HG02938 (cell line): Measurements from ENCODE around the gene CSGALNACT2.

Experiments
- ATAC-seq: cut with Tn5 transposase; IDR thresholded peaks from one replicate; pipeline ENCODE4 v1.9.1; 2021; ENCODE audit warnings: mild to moderate bottlenecking, moderate library complexity; ENCODE audit not compliant: unreplicated experiment

Gene CSGALNACT2

DNA sequence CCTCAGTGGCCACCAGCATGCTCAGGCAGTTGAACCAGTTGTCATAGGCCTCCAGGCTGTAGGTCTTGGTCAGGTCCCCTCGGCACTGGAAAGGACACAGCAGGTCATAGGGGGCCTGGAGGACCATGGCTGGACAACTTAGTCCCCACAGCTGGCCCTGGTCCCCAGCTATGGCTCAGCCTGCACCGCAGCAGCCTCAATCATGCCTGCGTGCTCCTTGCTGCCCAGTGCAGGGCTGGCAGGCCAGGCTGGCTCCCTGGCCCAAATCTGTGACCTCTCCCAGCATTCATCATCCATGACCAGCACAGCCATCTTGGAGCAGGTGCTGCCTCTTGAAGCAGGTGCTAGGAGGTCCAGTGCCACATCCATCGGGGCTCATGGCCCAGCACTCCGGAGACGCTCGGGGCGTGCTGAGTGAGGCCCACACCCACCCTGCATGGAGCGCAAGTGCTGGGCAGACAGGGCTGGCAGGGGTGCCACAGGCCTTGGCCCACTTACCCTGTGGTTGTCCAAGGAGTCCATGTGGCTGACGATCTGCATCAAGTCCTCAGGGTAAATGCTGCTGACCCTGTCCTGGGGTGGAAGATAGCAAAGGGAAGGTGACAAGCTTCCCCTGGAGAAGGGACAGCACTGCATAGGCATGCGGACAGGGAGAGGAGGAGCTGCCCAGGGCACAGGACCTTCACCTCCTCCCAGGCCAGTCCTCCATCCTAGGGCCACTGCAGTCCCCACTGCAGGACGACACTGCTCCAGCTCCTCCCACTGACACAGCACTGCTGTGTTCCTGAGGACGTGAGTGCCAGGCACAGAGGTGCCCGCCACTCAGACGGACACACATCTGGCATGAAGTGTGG is 61.7 kb downstream of the CSGALNACT2 start:
- ATAC-seq: no peak

DNA sequence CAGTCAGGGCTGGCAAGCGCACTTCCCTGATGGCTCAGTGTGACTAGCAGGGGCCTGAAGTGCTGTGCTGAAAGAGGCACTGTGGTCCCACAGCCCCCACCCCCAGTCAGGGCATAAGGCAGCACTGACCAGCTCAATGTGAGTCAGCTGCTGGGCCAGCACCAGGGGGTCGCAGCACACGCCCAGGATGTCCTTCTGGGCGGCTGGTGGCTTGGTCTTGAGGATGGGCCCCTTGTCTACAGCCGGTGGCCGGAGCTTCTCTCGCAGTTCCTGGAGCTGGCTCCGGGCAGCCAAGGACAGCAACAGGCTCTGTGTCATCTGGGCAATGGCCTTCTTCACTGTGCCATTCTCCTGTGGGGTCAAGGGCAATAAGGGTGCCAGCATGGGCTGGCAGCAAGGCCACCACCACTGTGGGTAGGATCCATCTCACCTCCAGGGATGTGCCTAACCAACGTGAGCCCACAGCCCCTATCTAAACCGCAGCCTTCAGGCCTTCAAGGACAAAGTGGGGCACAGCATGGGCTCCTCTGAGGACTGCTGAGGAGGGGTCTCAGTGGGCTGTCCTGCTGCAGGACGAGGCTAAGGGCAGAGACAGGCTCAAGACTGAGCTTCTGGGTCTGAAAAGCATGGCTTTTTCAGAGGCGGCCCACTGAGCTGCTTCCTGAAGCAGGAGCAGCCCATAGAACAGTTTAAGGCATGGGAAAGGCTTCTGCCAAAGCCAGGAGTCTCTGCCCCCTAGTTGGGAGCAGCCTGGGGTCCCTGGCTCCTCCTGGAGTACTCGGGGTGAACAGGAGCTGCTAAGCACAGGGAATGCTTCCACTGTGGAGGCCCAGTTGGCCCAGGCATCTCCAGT is 62.5 kb downstream of the CSGALNACT2 start:
- ATAC-seq: no peak

DNA sequence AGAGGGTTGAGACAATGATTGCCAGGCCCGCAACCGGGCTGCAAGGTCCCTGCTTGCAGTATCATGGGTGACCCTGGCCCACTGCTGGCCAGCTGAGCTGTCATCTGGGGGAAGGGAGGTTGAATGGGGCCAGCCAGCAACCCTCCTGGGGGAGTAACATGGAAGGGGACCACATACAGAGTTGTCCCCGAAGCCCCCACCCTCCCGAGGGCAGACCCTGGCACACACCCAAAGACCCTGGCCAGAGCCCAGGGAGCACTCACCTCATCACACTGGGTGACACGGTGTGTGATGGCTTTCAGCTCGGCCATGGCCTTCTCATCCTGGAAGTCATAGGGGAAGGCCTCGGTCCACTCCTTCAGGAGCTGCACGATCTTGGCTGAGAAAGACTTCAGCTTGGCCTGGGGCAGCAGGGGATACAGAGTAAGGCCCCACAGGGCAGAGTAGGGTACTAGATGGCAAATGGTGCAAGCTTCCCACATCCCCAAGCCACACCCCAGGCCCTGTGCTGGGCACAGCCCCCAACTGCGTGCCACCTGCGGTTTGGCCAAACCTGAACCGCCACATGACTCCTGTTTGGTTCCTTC is 63.4 kb downstream of the CSGALNACT2 start:
- no peak for ATAC-seq

DNA sequence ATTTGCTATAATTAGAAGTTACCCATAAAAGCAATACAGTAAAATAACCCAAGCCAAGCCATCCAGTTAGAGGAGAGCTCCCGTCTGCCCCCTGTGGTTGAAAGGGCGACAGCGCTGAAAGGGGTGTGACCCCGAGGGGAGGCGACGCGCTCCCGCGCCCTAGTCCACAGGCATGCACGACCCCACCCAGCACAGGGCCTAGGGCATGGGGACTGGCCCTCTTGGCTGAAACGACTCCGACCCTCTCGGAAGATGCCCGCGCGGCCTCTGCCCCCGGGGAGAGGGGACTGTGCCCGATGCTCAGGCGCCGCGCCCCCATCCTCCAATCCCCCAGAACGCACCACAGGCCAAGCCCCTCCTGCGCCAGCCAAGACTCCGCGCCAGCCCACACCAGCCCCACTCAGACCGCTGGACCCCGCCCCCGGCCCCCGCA is 64.0 kb downstream of the CSGALNACT2 start:
- peak; percentile 56 for ATAC-seq

DNA sequence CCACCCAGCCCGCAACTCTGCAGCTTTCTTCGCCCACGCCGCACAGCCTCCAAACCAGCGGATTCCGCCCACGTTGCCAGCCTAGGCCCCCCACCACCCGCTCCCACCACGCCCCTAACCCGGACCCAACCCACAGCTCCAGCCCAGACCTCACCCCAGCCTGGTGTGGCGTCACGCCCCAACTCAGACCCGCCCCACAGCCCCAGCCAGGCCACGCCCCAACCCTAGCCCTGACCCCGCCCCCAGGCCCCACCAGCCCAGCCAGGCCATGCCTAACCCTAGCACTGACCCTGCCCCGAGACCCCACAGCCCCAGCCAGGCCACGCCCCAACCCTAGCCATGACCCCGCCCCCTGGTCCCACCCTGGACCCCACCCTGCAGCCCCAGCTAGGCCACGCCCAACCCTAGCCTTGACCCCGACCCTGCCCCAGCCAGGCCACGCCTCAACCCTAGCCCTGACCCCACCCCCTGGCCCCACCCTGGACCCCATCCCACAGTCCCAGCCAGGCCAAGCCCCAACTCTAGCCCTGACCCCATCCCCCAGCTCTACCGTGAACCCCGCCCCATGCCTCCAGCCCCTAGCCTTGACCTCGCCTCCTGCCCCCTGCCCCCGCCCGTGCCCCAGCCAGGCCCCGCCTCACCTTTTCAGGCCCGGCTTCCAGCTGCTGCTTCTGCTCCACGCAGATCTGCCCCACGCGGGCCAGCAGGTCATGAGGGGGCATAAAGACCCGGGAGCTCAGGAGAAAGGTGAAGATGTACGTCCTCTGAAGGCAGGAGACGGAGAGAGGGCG is 64.6 kb downstream of the CSGALNACT2 start:
- peak; percentile 18 for ATAC-seq

DNA sequence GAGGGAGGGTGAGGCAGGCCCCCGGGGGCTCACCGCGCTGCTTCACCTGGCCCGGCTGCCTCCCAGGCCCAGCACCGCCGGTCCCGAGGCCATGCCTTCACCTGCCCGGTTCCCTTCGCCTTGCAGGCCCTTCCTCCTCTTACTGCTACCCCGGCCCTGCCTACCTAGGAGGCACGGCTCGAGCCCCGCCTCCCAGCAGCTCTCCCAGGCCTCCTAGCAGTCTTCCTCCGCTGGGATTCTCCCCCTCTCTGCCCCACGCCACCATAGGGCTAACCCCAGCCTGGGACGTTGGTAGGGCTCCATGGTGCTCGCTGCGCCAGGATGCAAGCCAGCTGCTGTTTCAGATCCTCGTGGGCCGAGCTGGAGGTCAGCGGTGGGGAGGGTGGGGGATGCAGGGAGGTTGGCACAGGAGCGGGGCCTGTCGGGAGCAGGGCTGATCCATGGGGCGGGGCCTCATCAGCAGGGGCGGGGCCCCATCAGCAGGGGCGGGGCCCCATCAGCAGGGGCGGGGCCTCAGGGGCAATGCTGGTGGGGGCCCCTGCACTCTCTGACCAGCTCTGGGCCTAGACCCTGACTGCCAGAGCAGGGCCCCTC is 65.3 kb downstream of the CSGALNACT2 start:
- ATAC-seq: no peak

DNA sequence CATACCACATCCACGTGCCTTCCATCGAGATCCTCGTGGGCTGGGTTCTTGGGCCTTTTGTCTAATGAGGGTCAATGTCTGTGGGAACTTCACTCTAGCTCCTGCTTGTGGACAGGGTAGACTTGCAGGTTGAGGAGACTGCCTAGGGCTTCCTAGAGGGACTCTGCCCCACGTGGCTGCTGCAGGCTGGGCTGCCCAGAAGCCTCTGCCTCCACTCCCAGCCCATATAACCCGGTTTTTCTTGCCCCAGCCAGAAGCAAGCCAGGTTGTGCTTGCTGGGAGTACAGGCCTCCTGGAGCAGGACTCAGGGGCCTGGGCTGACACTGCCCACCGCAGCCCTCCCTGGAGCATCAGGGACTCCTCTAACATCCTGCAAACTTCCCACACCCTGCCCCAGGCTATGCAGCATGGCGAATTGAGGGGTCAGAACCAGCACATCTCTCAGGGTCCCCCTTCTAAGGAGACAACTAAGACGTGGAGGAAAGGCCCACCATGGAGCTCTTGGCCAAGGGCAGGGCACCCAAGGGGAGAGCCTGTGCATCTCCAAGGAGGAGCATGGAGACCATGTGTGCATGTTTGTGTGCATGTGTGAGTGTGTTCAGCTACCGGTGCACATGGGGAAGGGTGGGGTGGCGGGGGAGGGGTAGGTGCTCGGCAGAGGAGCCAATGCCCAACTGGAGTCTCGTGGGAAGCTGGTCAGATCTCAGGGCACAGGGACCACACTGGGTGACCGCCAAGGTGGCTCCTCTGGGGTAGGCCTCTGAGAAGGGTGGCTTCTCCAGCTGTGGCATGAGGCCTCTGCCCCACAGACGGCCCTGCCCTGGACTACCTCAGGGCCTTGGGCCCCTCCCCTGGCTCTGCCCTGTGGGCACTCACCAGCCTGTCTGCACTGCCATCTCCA is 66.0 kb downstream of the CSGALNACT2 start:
- no peak for ATAC-seq

DNA sequence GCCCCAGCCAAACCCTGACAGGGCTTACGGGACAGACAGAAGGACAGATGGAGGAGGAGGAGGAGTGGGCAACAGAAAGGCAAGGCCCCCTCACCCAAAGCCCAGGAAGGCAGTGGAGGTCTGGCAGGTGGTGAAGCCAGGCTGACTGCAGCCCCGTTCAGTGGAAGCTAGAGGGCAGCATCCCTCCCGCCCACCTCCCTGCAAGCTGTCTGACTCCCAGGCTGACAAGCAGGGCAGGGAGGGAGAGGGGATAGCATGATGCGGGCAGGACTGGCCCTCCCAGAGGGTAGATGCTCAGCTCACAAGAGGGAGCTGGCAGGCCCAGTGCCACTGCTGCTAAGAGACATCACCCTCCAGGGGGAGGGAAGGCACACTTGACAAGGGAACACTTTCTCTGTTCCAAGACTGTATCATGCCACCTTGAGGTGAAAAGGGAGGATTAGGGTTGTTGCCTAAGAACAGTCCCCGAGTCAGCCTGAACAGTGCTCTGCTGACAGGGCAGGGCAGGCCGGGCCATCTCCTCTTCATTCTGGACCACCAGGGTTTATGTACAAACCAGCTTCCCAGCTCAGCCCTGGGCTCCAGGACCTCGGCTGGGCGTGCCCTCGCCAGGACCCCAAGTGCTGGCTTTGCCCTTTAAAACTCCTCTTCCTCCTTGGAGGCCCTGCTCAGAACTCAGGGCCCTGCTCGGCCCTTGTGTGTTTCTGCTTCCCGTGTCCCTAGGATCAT is 66.9 kb downstream of the CSGALNACT2 start:
- ATAC-seq: peak; percentile 49

DNA sequence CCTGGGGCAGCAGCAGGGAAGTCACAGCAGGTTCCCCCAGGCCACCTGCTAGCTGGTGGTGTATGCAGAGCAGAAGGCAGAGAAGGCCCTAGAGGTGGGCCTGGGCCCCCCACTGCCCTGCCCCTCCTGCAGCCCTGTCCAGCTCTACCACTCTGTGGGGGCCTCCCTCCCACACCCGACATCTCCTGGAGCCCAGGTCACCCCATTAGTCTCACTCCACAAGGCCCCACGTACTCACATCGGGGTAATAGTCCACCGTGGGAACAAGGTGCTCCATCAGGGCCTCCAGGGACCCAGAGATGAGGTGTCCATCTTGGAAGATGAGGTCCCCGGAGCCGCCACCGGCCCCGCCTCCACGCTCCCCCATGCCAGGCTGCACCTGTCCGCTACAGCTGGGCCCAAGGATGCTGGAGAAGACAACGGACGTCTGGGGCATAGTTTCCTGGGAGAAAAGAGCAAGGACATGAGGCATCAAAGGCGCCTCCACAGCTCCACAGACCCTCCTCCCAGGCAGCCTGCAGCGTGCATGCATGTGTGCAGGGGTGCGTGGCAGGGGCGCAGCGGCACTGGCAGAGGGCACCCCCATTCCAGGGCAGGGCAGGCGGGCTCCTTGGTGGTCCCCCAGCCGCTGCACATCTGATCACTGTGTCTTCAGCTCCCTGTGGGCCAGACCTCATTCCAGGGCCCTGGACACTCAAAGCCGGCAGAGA is 67.6 kb downstream of the CSGALNACT2 start:
- no peak for ATAC-seq

DNA sequence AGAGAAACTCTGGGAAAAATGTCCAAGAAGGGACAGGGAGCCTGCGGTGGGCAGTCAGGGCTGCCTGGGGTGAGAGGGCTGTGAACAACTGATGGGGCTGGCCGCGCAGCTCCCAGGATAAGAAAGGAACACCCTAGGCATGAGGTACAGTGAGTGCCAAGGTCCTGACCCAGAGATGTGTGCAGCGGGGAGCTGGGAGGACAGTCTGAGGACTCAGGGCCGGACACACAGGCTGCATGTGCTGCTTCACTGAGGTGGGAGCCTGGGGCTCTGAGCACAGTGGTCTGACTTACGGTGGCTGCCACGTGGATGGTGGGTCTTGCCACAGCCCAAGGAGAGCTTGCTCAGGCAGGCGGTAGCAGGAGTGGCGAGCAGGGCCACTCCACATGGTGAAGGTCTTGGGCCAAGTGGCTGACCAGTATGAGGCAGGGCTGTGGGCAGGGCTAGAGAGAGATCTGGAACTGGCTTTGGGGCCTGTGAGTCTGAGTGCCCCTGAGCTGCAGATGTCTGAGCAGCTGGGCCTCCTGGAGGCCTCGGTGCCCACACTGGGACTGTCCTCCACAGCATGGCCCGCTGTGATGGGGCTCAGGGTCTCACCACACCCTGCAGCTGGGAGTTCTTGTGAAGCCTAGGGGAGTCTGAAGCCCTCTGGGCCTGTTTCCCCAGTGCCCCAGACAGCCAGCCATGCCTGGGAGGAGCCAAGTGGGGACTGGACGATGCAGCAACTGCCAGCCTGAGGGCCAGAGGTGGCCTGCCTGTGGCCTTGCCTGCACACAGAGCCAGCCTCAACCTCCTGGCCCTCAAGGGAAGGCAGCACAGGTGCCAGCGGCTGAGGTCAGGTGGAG is 68.4 kb downstream of the CSGALNACT2 start:
- no peak for ATAC-seq

DNA sequence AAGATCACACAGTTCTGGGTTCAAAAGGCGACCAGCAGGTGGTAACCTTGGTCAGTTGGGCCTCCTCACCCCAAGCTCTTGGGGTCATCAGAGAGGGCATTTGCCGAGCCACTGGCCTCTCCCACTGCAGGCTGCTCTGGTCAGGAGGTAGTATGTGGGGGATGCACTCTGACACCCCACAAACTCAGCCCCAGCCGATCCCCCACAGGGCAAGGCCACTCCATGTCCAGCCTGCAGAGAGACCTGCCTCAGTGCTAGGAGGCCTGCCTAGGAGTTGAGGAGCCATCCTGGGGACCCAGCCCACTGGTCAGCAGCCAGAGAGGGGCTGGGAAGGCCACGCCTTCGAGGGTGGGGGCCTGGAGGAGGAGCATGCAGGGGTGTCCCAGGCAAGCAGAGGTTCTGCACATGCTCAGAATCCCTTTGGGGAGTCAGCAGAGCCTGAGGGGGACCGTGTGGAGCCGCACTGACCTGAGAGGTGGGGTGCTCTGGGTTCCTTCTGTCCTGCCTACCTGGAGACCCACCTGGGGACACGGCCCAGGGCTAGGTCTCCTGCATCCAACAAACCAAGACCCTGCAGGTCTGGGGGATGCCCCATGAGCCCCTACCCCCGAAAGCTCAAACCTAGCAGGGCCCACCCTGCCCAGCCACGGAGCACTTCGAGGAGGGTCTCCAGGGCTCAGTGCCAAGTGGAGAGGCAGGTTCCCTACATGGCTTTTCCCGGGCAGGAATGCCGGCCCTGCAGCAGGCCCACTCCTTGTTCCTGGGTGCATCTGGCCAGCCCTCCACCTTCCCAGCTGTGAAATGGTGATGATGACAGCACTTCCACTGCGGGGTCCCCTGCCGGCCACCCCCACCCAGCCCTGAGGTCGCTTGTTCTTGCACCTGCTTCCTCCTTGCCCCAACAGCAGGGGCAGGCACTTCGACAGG is 70.2 kb downstream of the CSGALNACT2 start:
- no peak for ATAC-seq

DNA sequence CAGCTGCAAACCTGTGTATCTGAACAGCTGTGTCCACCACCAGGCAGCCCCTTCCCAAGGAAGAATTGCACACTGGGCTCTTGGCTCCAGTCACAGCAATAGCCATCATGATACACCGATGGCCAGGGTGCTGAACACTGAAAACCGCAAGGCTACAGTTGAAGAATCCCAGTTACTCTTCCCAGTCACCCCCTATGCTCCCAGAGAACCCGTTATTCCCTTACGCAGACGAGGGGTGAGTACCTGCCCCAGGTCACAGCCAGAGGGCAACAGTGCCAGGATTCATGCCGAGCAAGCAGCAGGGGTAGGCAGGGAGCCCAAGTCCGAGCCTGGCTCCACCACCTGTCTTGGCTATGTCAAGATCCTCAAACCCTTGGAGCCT is 70.8 kb downstream of the CSGALNACT2 start:
- ATAC-seq: no peak

DNA sequence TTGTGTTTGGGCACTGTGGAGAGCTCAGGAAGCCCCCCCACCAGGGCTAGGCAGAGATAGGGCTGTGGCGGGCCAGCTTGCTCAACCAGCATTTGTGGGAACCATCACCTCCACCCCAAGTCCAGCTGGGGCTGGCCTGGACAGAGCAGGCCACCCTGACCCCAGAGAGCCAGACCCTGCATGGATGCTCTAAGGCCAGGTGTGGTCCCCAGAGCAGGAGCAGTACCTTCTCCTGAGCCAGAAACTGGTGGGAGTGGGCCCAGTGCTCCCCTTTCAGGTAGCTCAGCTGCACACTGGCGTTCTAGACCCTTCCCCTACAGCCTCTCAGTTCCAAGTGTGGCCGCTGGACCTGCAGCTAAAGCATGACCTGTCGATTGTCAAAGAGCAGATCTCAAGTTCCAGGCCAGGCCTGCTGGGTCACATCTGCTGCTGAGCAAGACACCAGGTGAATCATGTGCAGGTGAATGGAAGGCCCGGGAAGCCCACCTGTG is 71.5 kb downstream of the CSGALNACT2 start:
- no peak for ATAC-seq

DNA sequence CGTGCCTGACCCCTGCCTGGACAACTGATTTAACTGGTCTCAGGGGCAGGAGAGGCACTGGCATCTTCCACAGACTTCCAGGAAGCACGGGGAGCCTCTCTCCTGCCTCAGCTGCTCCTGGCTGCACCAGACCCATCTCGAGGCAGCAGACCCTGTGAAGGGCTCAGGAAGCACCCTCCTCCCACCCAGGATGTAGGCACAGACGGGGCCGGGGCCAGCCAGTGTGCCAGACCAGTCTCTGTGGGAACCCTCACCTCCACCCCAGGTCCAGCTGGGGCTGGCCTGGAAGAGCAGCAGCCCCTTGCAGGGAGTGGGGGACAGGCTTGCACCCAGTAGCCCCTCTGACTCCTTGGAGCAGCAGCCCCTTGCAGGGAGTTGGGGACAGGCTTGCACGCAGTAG is 72.3 kb downstream of the CSGALNACT2 start:
- ATAC-seq: no peak

DNA sequence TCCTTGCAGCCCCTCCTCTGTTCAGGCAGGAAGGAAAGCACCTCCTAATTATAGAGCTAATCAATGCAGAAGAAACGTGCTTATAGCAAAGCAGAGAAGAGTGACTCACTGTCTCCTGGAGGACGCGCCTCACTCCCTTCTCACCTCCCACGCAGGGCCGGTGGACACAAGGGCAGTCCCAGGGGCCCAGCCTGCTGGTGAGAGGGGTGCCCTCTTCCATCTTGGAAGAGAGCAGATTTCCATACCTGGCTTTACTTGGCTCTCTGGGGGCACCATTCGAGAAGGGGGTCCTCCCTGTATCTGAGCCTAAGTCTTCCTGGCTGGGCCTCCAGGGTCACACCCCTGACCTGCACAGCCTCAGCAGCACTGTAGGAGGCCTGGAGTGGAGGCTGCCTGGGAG is 72.8 kb downstream of the CSGALNACT2 start:
- no peak for ATAC-seq

DNA sequence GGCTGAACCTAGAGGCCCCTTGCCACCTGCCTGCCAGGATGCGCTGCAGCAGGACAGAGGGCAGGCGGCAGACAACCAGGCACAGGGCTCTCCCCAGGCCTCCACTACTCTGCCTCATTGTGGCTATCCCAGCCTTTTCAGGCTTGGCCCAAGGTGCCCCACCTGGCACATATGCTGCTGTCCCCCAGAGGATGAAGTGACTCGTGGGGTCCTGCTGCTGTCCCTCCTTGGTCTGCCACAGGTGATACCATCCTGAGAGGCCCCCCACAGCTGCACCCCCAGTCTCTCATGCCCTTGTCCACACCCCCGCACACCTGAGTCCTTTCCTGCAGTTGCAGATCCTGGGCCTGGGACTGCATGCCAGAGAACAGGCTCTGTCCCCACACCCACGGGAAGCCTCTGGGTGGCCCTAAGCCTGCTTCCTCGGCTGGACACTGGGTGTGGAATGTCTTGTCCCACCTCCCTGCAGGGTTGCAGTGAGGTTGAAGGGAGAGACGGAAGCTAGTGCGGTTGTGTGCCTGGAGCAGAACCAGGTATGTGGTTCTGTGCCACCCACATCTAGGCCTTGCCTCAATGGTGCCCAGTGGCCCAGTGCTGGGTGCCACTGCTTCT is 73.3 kb downstream of the CSGALNACT2 start:
- ATAC-seq: no peak
